WTC11 (cell line): Measurements from ENCODE around the gene ZDHHC14.

Experiments used
- ATF2 ChIP-seq: sonication (generic); formaldehyde crosslinking; IDR thresholded peaks from 2 replicates; pipeline ENCODE4 v1.8.1; 2022; ENCODE audit warnings: low read depth, missing genetic modification reagents, borderline replicate concordance
- CTCF ChIP-seq: fragments of 200-600 bp; IDR thresholded peaks from 2 replicates; pipeline ENCODE4 v1.8.0; 2022; ENCODE audit warnings: antibody characterized with exemption
- ESRRA ChIP-seq: sonication (generic); formaldehyde crosslinking; IDR thresholded peaks from 2 replicates; pipeline ENCODE4 v1.8.1; 2022; ENCODE audit warnings: mild to moderate bottlenecking, missing genetic modification reagents, borderline replicate concordance
- MAX ChIP-seq: sonication (generic); formaldehyde crosslinking; IDR thresholded peaks from 2 replicates; pipeline ENCODE4 v1.8.0; 2022; ENCODE audit warnings: mild to moderate bottlenecking, missing genetic modification reagents
- NFATC4 ChIP-seq: fragments of 250-450 bp; sonication (Bioruptor Pico); IDR thresholded peaks from 2 replicates; pipeline ENCODE4 v1.9.0; 2021; ENCODE audit warnings: mild to moderate bottlenecking
- SP1 ChIP-seq: sonication (generic); formaldehyde crosslinking; conservative IDR thresholded peaks from 2 replicates; pipeline ENCODE4 v1.8.1; 2022; ENCODE audit warnings: missing genetic modification reagents
- USF2 ChIP-seq: sonication (generic); formaldehyde crosslinking; IDR thresholded peaks from 2 replicates; pipeline ENCODE4 v1.8.1; 2023; ENCODE audit warnings: mild to moderate bottlenecking, missing genetic modification reagents, moderate library complexity
- ZNF232 ChIP-seq: sonication (generic); formaldehyde crosslinking; IDR thresholded peaks from 2 replicates; pipeline ENCODE4 v1.8.0; 2022; ENCODE audit warnings: mild to moderate bottlenecking, missing genetic modification reagents
- TF ChIP-seq, protein P1 (sequence below): sonication (generic); formaldehyde crosslinking; IDR thresholded peaks from 2 replicates; pipeline ENCODE4 v1.8.1; 2023; ENCODE audit warnings: mild to moderate bottlenecking, moderate library complexity, missing genetic modification reagents
- TF ChIP-seq, protein P2 (sequence below): sonication (generic); formaldehyde crosslinking; IDR thresholded peaks from 2 replicates; pipeline ENCODE4 v1.8.1; 2022; ENCODE audit warnings: missing genetic modification reagents, borderline replicate concordance

- TF ChIP-seq CTCF (no peak), NFATC4 (CRISPR knock-in tag) (no peak), ATF2 (no peak), ZNF232 (CRISPR knock-in tag) (no peak), ESRRA (CRISPR knock-in tag) (no peak), USF2 (CRISPR knock-in tag) (no peak), SP1 (CRISPR knock-in tag) (no peak), MAX (CRISPR knock-in tag) (no peak)
- TF ChIP-seq, protein P1, sequence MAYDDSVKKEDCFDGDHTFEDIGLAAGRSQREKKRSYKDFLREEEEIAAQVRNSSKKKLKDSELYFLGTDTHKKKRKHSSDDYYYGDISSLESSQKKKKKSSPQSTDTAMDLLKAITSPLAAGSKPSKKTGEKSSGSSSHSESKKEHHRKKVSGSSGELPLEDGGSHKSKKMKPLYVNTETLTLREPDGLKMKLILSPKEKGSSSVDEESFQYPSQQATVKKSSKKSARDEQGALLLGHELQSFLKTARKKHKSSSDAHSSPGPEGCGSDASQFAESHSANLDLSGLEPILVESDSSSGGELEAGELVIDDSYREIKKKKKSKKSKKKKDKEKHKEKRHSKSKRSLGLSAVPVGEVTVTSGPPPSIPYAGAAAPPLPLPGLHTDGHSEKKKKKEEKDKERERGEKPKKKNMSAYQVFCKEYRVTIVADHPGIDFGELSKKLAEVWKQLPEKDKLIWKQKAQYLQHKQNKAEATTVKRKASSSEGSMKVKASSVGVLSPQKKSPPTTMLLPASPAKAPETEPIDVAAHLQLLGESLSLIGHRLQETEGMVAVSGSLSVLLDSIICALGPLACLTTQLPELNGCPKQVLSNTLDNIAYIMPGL (CRISPR knock-in tag), result no peak
- TF ChIP-seq, protein P2, sequence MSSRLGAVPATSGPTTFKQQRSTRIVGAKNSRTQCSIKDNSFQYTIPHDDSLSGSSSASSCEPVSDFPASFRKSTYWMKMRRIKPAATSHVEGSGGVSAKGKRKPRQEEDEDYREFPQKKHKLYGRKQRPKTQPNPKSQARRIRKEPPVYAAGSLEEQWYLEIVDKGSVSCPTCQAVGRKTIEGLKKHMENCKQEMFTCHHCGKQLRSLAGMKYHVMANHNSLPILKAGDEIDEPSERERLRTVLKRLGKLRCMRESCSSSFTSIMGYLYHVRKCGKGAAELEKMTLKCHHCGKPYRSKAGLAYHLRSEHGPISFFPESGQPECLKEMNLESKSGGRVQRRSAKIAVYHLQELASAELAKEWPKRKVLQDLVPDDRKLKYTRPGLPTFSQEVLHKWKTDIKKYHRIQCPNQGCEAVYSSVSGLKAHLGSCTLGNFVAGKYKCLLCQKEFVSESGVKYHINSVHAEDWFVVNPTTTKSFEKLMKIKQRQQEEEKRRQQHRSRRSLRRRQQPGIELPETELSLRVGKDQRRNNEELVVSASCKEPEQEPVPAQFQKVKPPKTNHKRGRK (CRISPR knock-in tag), result no peak
Measured at GRCh38 chr6:157358287-157358686, 22.7 kb upstream of the ZDHHC14 start.
